Suprapubic skin (tissue), 4 donors: ENCODE data around the gene RHOG. TPM values are rescaled to one million over a fixed set of nuclear protein-coding genes. Genes with fewer than 3 reads are reported as not detected.

Source experiments
- DNase-seq, 2 donors: peaks; one replicate each; pipeline ENCODE4 v3.0.0-alpha.2; 2019; ENCODE audit warnings: low spot score in 2 of 2
- H3K27ac ChIP-seq: fragments of 200-600 bp; sonication (generic); one replicate; pipeline ENCODE4 v1.5.1; 2019
- H3K27me3 ChIP-seq: fragments of 200-600 bp; sonication (generic); one replicate; pipeline ENCODE4 v1.5.1; 2019
- H3K36me3 ChIP-seq: fragments of 200-600 bp; sonication (generic); one replicate; pipeline ENCODE4 v1.5.1; 2019
- H3K4me1 ChIP-seq: fragments of 200-600 bp; sonication (generic); one replicate; pipeline ENCODE4 v1.5.1; 2019
- H3K4me3 ChIP-seq: fragments of 200-600 bp; sonication (generic); one replicate; pipeline ENCODE4 v1.5.1; 2019; ENCODE audit warnings: mild to moderate bottlenecking
- H3K9me3 ChIP-seq: fragments of 200-600 bp; sonication (generic); one replicate; pipeline ENCODE4 v1.5.1; 2019
- CTCF ChIP-seq, 2 donors: fragments of 200-600 bp in 1 of 2; fragments of 450-650 bp in 1 of 2; sonication (generic) in 1 of 2; IDR thresholded peaks; one replicate each; pipeline ENCODE4 v1.5.1; 2016 to 2019; ENCODE audit warnings: antibody characterized with exemption in 2 of 2, mild to moderate bottlenecking in 1 of 2, moderate library complexity in 1 of 2
- EP300 ChIP-seq: sonication (generic); formaldehyde crosslinking; IDR thresholded peaks from one replicate; pipeline ENCODE4 v1.6.1; 2017; ENCODE audit warnings: antibody characterized with exemption
- POLR2A ChIP-seq, 2 donors: fragments of 450-650 bp; IDR thresholded peaks; one replicate each; pipeline ENCODE4 v1.6.1; 2017; ENCODE audit warnings: antibody characterized with exemption in 2 of 2, mild to moderate bottlenecking in 2 of 2, moderate library complexity in 2 of 2
- POLR2AphosphoS5 ChIP-seq, 3 donors: sonication (generic); formaldehyde crosslinking; IDR thresholded peaks; one replicate each; pipeline ENCODE4 v1.6.1; 2017; ENCODE audit warnings: antibody characterized with exemption in 3 of 3
- WGBS: methylation state at CpG from one replicate; pipeline ENCODE4 v1.1.5; 2018; 5-methylcytosine and 5-hydroxymethylcytosine counted together
- total RNA-seq, 4 donors: library from RNA; depleted of rRNA; stranded (reverse); fragments of >200 nt; gene quantifications; one replicate each; pipeline ENCODE4 v1.1.0, GENCODE V29; 2016

Gene RHOG
- total RNA-seq, 4 donors from 2014 or later: 36.6 to 47.3 (median 39.3) TPM

- H3K4me3 ChIP-seq: no peak overlapping the region
- no peak for DNase-seq
- WGBS: 64% methylated on average over 4 of the region's 4 CpGs
- H3K36me3 ChIP-seq: peaks cover 13% of the 10 kb centered on the region
- no peaks in the 10 kb centered on the region for H3K27me3 ChIP-seq
- no peaks in the 10 kb centered on the region for H3K9me3 ChIP-seq
- H3K27ac ChIP-seq: no peak overlapping the region
- no peak for TF ChIP-seq POLR2A (IDR thresholded peaks at IDR 0.05)
- TF ChIP-seq EP300: no peak
- TF ChIP-seq CTCF (IDR thresholded peaks at IDR 0.05): no peak
- no peak for TF ChIP-seq POLR2AphosphoS5 (IDR thresholded peaks at IDR 0.05)
- H3K4me1 ChIP-seq: peaks cover 74% of the 10 kb centered on the region
Observed at GRCh38 chr11:3834349-3834663, 6.5 kb downstream of the RHOG start.

GRCh38 chr11:3833449-3833848, 7.3 kb downstream of the RHOG start:
- H3K27ac ChIP-seq: no peak overlapping the region

GRCh38 chr11:3832816-3833215, 7.9 kb downstream of the RHOG start:
- WGBS: 88% methylated on average over 2 of the region's 2 CpGs
- TF ChIP-seq POLR2AphosphoS5 (IDR thresholded peaks at IDR 0.05): no peak
- no peak for TF ChIP-seq CTCF (IDR thresholded peaks at IDR 0.05)
- no peak for TF ChIP-seq EP300
- TF ChIP-seq POLR2A (IDR thresholded peaks at IDR 0.05): no peak
- Histone ChIP-seq H3K36me3 (peaks cover 21% of the 10 kb centered on the region), H3K4me1 (peaks cover 61% of the 10 kb centered on the region), H3K4me3 (no peak overlapping the region), H3K27ac (no peak overlapping the region), H3K27me3 (no peaks in the 10 kb centered on the region), H3K9me3 (no peaks in the 10 kb centered on the region)
- DNase-seq: no peak

More at GRCh38 chr11:3833449-3833848, 7.3 kb downstream of the RHOG start:
- Histone ChIP-seq H3K4me1 (peaks cover 67% of the 10 kb centered on the region), H3K36me3 (peaks cover 15% of the 10 kb centered on the region), H3K4me3 (no peak overlapping the region), H3K27me3 (no peaks in the 10 kb centered on the region), H3K9me3 (no peaks in the 10 kb centered on the region)
- TF ChIP-seq POLR2A (IDR thresholded peaks at IDR 0.05): no peak
- DNase-seq: no peak
- WGBS: 89% methylated on average over 2 of the region's 2 CpGs

GRCh38 chr11:3831378-3832239, 9.2 kb downstream of the RHOG start:
- TF ChIP-seq EP300 (no peak), CTCF (IDR thresholded peaks at IDR 0.05) (no peak), POLR2AphosphoS5 (IDR thresholded peaks at IDR 0.05) (no peak), POLR2A (IDR thresholded peaks at IDR 0.05) (no peak)
- Histone ChIP-seq H3K4me1 (peaks cover 50% of the 10 kb centered on the region), H3K4me3 (no peak overlapping the region), H3K27me3 (no peaks in the 10 kb centered on the region), H3K36me3 (peaks cover 33% of the 10 kb centered on the region), H3K27ac (peak overlapping the region; percentile 10), H3K9me3 (no peaks in the 10 kb centered on the region)
- no peak for DNase-seq
- 62% methylated on average over 13 of the region's 13 CpGs for WGBS

GRCh38 chr11:3830730-3831129, 10.0 kb downstream of the RHOG start:
- Histone ChIP-seq H3K9me3 (no peaks in the 10 kb centered on the region), H3K4me3 (no peak overlapping the region), H3K27me3 (no peaks in the 10 kb centered on the region), H3K4me1 (peaks cover 45% of the 10 kb centered on the region), H3K36me3 (peaks cover 42% of the 10 kb centered on the region), H3K27ac (no peak overlapping the region)
- 53% methylated on average over 1 of the region's 1 CpG for WGBS
- TF ChIP-seq POLR2AphosphoS5 (IDR thresholded peaks at IDR 0.05) (no peak), POLR2A (IDR thresholded peaks at IDR 0.05) (no peak), CTCF (IDR thresholded peaks at IDR 0.05) (no peak), EP300 (no peak)
- no peak for DNase-seq
